SIG-M5 (cell line): ENCODE measurements around the gene IQCB1.
"Not testable (repeated sequence)": the region's sequence is repeated elsewhere in the genome, so short reads cannot be mapped to it uniquely, and the experiment has no call there.

Source experiments
- DNase-seq: peaks from one replicate; lab custom pipeline; 2025; lab: John Stamatoyannopoulos, UW

The IQCB1 gene

GRCh38 chr3:121747976-121748375 is 86.9 kb downstream of the IQCB1 start:
- no peak for DNase-seq

- not testable (repeated sequence) for DNase-seq
Observed at GRCh38 chr3:121743106-121743505, 91.8 kb downstream of the IQCB1 start.

GRCh38 chr3:121740896-121741295 is 94.0 kb downstream of the IQCB1 start:
- DNase-seq = no peak

- DNase-seq = no peak
Observed at GRCh38 chr3:121739902-121740301, 95.0 kb downstream of the IQCB1 start.

- DNase-seq = no peak
Observed at GRCh38 chr3:121737644-121738043, 97.2 kb downstream of the IQCB1 start.

- DNase-seq = no peak
Observed at GRCh38 chr3:121736112-121736511, 98.7 kb downstream of the IQCB1 start.

GRCh38 chr3:121735047-121735696 is 99.7 kb downstream of the IQCB1 start:
- no peak for DNase-seq

- no peak for DNase-seq
Observed at GRCh38 chr3:121730940-121731687, 103.7 kb downstream of the IQCB1 start.

- DNase-seq = peak; percentile 43
Observed at GRCh38 chr3:121724130-121724529, 110.7 kb downstream of the IQCB1 start.

- no peak for DNase-seq
Observed at GRCh38 chr3:121723485-121723884, 111.4 kb downstream of the IQCB1 start.

GRCh38 chr3:121722411-121722810 is 112.4 kb downstream of the IQCB1 start:
- DNase-seq = no peak

GRCh38 chr3:121720163-121720562 is 114.7 kb downstream of the IQCB1 start:
- DNase-seq = no peak
